ENCODE measurements around the gene MRTFB.

Gene MRTFB

DNA sequence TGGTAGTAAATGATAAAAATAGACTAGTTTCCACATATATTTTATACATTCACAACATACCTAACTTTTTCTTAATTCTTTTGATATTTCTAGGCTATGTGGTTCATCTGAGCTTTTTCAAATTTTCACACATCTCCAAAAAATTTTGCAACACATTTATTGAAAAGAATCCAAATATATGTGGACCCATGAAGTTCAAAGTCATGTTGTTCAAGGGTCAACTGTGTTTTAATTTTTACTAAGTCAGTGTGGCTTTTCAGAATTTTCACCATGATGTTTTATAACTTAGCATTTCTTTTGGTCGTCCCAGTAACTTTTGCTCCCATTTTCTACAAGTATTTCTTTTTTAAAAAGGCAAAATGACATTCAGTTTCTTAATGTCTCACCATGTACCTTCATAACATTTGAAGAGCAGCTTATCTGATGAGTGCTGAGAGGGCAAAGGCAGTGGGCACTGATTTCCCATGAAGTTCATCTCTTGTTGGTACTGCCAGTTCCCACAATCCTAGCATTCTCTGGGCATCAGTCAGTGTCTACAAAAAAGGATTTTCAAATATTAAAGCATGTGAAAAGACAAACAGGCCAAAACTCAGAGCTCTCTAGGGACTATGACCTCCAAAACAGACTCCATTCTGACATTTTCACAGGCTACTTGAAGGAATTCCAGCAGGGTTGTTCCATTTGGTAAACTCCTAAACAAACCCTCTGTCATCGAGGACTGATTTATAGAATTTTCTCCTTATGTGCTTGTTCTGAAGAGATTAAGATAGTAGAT is 80.3 kb downstream of the MRTFB start:
- Histone ChIP-seq H3K9ac (ENCODE audit: low read depth, low read length) (no peak overlapping the region), H3K36me3 (ENCODE audit: insufficient read depth, low read length) (peaks cover 12% of the 10 kb centered on the region; the same call in 1 of the 2 replicates), H3K4me3 (ENCODE audit: low read depth in 1 of 2, low read length in 2 of 2) (no peak overlapping the region), H3K9me3 (ENCODE audit: insufficient read depth, low read length, severe bottlenecking) (no peaks in the 10 kb centered on the region), H4K20me1 (ENCODE audit: insufficient read depth, low read length) (no peaks in the 10 kb centered on the region), H3K4me1 (ENCODE audit: insufficient read depth, low read length) (no peaks in the 10 kb centered on the region), H3K4me2 (ENCODE audit: insufficient read depth, low read length) (no peak overlapping the region), H3K27me3 (ENCODE audit: insufficient read depth, low read length, poor library complexity) (no peaks in the 10 kb centered on the region), H2AFZ (ENCODE audit: low read depth, low read length) (no peak overlapping the region), H3K27ac (ENCODE audit: low read length) (no peak overlapping the region), H3K79me2 (ENCODE audit: insufficient read depth, low read length) (no peaks in the 10 kb centered on the region)
- no peak for ATAC-seq (ENCODE audit: insufficient read depth, low read depth)
- no peak for TF ChIP-seq EZH2 (IDR thresholded peaks at IDR 0.05; ENCODE audit: borderline replicate concordance, low read depth, low read length, severe bottlenecking)
- TF ChIP-seq, protein P1, sequence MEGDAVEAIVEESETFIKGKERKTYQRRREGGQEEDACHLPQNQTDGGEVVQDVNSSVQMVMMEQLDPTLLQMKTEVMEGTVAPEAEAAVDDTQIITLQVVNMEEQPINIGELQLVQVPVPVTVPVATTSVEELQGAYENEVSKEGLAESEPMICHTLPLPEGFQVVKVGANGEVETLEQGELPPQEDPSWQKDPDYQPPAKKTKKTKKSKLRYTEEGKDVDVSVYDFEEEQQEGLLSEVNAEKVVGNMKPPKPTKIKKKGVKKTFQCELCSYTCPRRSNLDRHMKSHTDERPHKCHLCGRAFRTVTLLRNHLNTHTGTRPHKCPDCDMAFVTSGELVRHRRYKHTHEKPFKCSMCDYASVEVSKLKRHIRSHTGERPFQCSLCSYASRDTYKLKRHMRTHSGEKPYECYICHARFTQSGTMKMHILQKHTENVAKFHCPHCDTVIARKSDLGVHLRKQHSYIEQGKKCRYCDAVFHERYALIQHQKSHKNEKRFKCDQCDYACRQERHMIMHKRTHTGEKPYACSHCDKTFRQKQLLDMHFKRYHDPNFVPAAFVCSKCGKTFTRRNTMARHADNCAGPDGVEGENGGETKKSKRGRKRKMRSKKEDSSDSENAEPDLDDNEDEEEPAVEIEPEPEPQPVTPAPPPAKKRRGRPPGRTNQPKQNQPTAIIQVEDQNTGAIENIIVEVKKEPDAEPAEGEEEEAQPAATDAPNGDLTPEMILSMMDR (IDR thresholded peaks at IDR 0.05; ENCODE audit: borderline replicate concordance, extremely low read depth, low read length, poor library complexity, severe bottlenecking): no peak
- DNase-seq: no peak

GRCh38 chr16:14155572-14156190 is 84.6 kb downstream of the MRTFB start:
- Histone ChIP-seq H3K27me3 (ENCODE audit: insufficient read depth, low read length, poor library complexity) (no peaks in the 10 kb centered on the region), H3K9ac (ENCODE audit: low read depth, low read length) (no peak overlapping the region), H3K4me1 (ENCODE audit: insufficient read depth, low read length) (no peaks in the 10 kb centered on the region), H2AFZ (ENCODE audit: low read depth, low read length) (no peak overlapping the region), H3K4me2 (ENCODE audit: insufficient read depth, low read length) (no peak overlapping the region), H3K27ac (ENCODE audit: low read length) (no peak overlapping the region), H3K36me3 (ENCODE audit: insufficient read depth, low read length) (peaks cover 4% of the 10 kb centered on the region; the same call in 1 of the 2 replicates), H3K4me3 (ENCODE audit: low read depth in 1 of 2, low read length in 2 of 2) (no peak overlapping the region), H3K79me2 (ENCODE audit: insufficient read depth, low read length) (no peaks in the 10 kb centered on the region), H3K9me3 (ENCODE audit: insufficient read depth, low read length, severe bottlenecking) (no peaks in the 10 kb centered on the region), H4K20me1 (ENCODE audit: insufficient read depth, low read length) (no peaks in the 10 kb centered on the region; the same call in 1 of the 2 replicates)
- TF ChIP-seq, protein P1 (IDR thresholded peaks at IDR 0.05; ENCODE audit: borderline replicate concordance, extremely low read depth, low read length, poor library complexity, severe bottlenecking): no peak
- no peak for TF ChIP-seq EZH2 (IDR thresholded peaks at IDR 0.05; ENCODE audit: borderline replicate concordance, low read depth, low read length, severe bottlenecking)
- ATAC-seq (ENCODE audit: insufficient read depth, low read depth) (no peak), DNase-seq (no peak)

- Histone ChIP-seq H3K9me3 (ENCODE audit: insufficient read depth, low read length, severe bottlenecking) (no peaks in the 10 kb centered on the region), H3K4me3 (ENCODE audit: low read depth in 1 of 2, low read length in 2 of 2) (no peak overlapping the region), H3K9ac (ENCODE audit: low read depth, low read length) (no peak overlapping the region), H3K36me3 (ENCODE audit: insufficient read depth, low read length) (no peaks in the 10 kb centered on the region), H3K27me3 (ENCODE audit: insufficient read depth, low read length, poor library complexity) (no peaks in the 10 kb centered on the region), H4K20me1 (ENCODE audit: insufficient read depth, low read length) (no peaks in the 10 kb centered on the region), H3K4me1 (ENCODE audit: insufficient read depth, low read length) (no peaks in the 10 kb centered on the region), H3K4me2 (ENCODE audit: insufficient read depth, low read length) (no peak overlapping the region), H3K79me2 (ENCODE audit: insufficient read depth, low read length) (no peaks in the 10 kb centered on the region), H3K27ac (ENCODE audit: low read length) (no peak overlapping the region), H2AFZ (ENCODE audit: low read depth, low read length) (no peak overlapping the region)
- ATAC-seq (ENCODE audit: insufficient read depth, low read depth) (no peak), DNase-seq (no peak)
- TF ChIP-seq, protein P1 (IDR thresholded peaks at IDR 0.05; ENCODE audit: borderline replicate concordance, extremely low read depth, low read length, poor library complexity, severe bottlenecking): no peak
- TF ChIP-seq EZH2 (IDR thresholded peaks at IDR 0.05; ENCODE audit: borderline replicate concordance, low read depth, low read length, severe bottlenecking): no peak
Measured at GRCh38 chr16:14164916-14165662, 94.0 kb downstream of the MRTFB start.
